Measurements from ENCODE around the gene EPS15.

GRCh38 chr1:51473331-51474115, 45.5 kb downstream of the EPS15 start:
- no peak for TF ChIP-seq POLR2A (IDR thresholded peaks at IDR 0.05)
- TF ChIP-seq, protein P1, sequence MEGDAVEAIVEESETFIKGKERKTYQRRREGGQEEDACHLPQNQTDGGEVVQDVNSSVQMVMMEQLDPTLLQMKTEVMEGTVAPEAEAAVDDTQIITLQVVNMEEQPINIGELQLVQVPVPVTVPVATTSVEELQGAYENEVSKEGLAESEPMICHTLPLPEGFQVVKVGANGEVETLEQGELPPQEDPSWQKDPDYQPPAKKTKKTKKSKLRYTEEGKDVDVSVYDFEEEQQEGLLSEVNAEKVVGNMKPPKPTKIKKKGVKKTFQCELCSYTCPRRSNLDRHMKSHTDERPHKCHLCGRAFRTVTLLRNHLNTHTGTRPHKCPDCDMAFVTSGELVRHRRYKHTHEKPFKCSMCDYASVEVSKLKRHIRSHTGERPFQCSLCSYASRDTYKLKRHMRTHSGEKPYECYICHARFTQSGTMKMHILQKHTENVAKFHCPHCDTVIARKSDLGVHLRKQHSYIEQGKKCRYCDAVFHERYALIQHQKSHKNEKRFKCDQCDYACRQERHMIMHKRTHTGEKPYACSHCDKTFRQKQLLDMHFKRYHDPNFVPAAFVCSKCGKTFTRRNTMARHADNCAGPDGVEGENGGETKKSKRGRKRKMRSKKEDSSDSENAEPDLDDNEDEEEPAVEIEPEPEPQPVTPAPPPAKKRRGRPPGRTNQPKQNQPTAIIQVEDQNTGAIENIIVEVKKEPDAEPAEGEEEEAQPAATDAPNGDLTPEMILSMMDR (IDR thresholded peaks at IDR 0.05), result no peak

All from stomach (tissue), 4 donors.